HepG2 (cell line): Measurements from ENCODE around the gene POLE3. TPM values are rescaled to one million over a fixed set of nuclear protein-coding genes. Genes with fewer than 3 reads are reported as not detected.

Source experiments
- ARID2 ChIP-seq: sonication (generic); formaldehyde crosslinking; IDR thresholded peaks from 2 replicates; pipeline ENCODE4 v1.8.1; 2022; ENCODE audit warnings: mild to moderate bottlenecking, missing genetic modification reagents, borderline replicate concordance
- ATF7 ChIP-seq, 2 experiments: fragments of 450-650 bp in 1 of 2; sonication (generic) in 1 of 2; formaldehyde crosslinking in 1 of 2; IDR thresholded peaks; 2 replicates each; pipeline versions ENCODE4 v1.4.0 to v1.6.1; 2016 to 2020; ENCODE audit warnings: antibody characterized with exemption in 1 of 2, mild to moderate bottlenecking in 1 of 2, missing genetic modification reagents in 1 of 2
- BCL6 ChIP-seq: IDR thresholded peaks from 2 replicates; pipeline ENCODE4 v1.6.1; 2016; ENCODE audit warnings: missing genetic modification reagents, missing compliant biosample characterization
- HDAC1 ChIP-seq: sonication (generic); formaldehyde crosslinking; IDR thresholded peaks from 2 replicates; pipeline ENCODE4 v1.5.1; 2020; ENCODE audit warnings: mild to moderate bottlenecking, missing genetic modification reagents
- ISL2 ChIP-seq: sonication (generic); formaldehyde crosslinking; IDR thresholded peaks from 2 replicates; pipeline ENCODE4 v1.5.0; 2020; ENCODE audit warnings: missing genetic modification reagents
- MYNN ChIP-seq: sonication (generic); formaldehyde crosslinking; IDR thresholded peaks from 2 replicates; pipeline ENCODE4 v1.4.0; 2020; ENCODE audit warnings: mild to moderate bottlenecking, low read depth, missing genetic modification reagents
- SMARCE1 ChIP-seq: fragments of 450-650 bp; IDR thresholded peaks from 2 replicates; pipeline ENCODE4 v1.6.1; 2017; ENCODE audit warnings: borderline replicate concordance
- SSRP1 ChIP-seq: IDR thresholded peaks from 2 replicates; pipeline ENCODE4 v1.6.1; 2016; ENCODE audit warnings: control low read depth
- ZNF333 ChIP-seq: sonication (generic); formaldehyde crosslinking; IDR thresholded peaks from 2 replicates; pipeline ENCODE4 v1.4.0; 2020; ENCODE audit warnings: mild to moderate bottlenecking, missing genetic modification reagents, borderline replicate concordance
- ZNF460 ChIP-seq: sonication (generic); formaldehyde crosslinking; IDR thresholded peaks from 2 replicates; pipeline ENCODE4 v1.5.1; 2020; ENCODE audit warnings: missing genetic modification reagents, mild to moderate bottlenecking, borderline replicate concordance
- ZNF652 ChIP-seq: IDR thresholded peaks from 2 replicates; pipeline ENCODE4 v1.6.1; 2016; ENCODE audit warnings: low read depth, borderline replicate concordance
- ZNF7 ChIP-seq: IDR thresholded peaks from 2 replicates; pipeline ENCODE4 v1.6.1; 2016; ENCODE audit warnings: missing biosample characterization, missing genetic modification reagents
- ZNF772 ChIP-seq: sonication (generic); formaldehyde crosslinking; IDR thresholded peaks from 2 replicates; pipeline ENCODE4 v1.5.0; 2020; ENCODE audit warnings: mild to moderate bottlenecking, missing genetic modification reagents
- ZNF781 ChIP-seq: sonication (generic); formaldehyde crosslinking; IDR thresholded peaks from 2 replicates; pipeline ENCODE4 v1.5.1; 2020; ENCODE audit warnings: borderline replicate concordance, mild to moderate bottlenecking, missing genetic modification reagents; ENCODE audit errors: not compliant biosample characterization
- polyA plus RNA-seq, 8 experiments: library from polyadenylated mRNA; depleted of rRNA in 3 of 8; stranded (reverse) in 7 of 8; unstranded in 1 of 8; fragments of >200 nt; fragmentation: Illumina TruSeq in 4 of 8; extraction: Trizol in 4 of 8; gene quantifications; 2 replicates each; pipeline versions ENCODE4 v1.2.1 to v1.2.3, GENCODE V29; 2011 to 2016; ENCODE audit warnings: low read depth in 4 of 8, missing spikeins in 1 of 8, mixed read lengths in 1 of 8; ENCODE audit not compliant: insufficient read depth in 1 of 8
- total RNA-seq, 5 experiments: library from RNA; depleted of rRNA; stranded (reverse); fragments of >200 nt; fragmentation: Illumina TruSeq; extraction: Trizol; gene quantifications; 2 replicates each; pipeline ENCODE4 v1.2.3, GENCODE V29; 2016; ENCODE audit warnings: low read depth in 1 of 5
- TF ChIP-seq, protein P1 (sequence below): sonication (generic); formaldehyde crosslinking; IDR thresholded peaks from 2 replicates; pipeline ENCODE4 v1.4.0; 2020; ENCODE audit warnings: missing genetic modification reagents
- TF ChIP-seq, protein P2 (sequence below): IDR thresholded peaks from 2 replicates; pipeline ENCODE4 v1.6.1; 2016; ENCODE audit warnings: missing biosample characterization, missing genetic modification reagents, low read depth
- TF ChIP-seq, protein P3 (sequence below): sonication (generic); formaldehyde crosslinking; IDR thresholded peaks from 2 replicates; pipeline ENCODE4 v1.8.0; 2022; ENCODE audit warnings: mild to moderate bottlenecking, missing genetic modification reagents
- TF ChIP-seq, protein P4 (sequence below): sonication (generic); formaldehyde crosslinking; IDR thresholded peaks from 2 replicates; pipeline ENCODE4 v1.9.0; 2022; ENCODE audit warnings: missing genetic modification reagents, mild to moderate bottlenecking, borderline replicate concordance
- TF ChIP-seq, protein P5 (sequence below): sonication (generic); formaldehyde crosslinking; IDR thresholded peaks from 2 replicates; pipeline ENCODE4 v1.4.0; 2020; ENCODE audit warnings: missing genetic modification reagents

Gene POLE3
- total and polyA plus RNA-seq, 2 of the 13 experiments (the other 11 are each of a cell fraction or from before 2014, with no cell fraction given), result 36.0 to 77.2 TPM

DNA sequence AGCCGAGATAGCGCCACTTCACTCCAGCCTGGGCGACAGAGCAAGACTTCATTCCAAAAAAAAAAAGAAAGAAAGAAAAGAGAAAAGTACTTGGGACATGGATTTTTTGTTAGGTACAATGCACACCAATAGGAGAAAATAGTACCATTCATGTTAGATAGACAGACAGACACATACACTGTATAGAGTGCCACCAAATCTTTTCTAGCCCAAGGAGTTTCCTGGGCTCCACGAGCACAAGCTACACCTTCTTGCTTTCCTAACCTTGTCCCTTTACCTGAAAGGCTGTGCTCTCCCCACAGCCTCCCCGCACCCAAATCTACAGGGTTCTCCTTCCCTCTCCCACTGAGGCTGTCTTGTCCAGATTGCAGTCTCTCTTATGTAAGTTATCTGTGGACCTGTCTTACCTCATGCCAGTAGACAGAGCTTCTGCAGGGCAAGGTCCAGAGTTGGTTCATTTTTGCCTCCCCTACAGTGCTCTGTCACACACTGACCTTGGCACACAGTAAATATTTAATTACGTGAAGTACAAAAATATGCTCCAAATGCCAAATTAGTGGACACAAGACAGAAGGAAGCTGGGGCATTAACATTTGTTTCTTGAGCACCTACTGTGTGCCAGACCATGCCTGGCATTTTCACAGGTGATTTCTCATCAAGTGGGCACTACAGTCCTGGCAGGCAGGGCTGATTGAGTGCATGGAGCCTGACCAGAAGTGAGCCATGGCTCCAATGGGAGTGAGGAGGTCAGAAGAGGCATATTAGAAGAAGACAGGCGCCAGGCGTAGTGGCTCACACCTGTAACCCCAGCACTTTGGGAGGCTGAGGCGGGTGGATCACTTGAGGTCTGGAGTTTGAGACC, 15.2 kb downstream of the POLE3 start (continued):
- TF ChIP-seq ZNF7 (CRISPR knock-in tag) (peak; percentile 40; the same call in 1 of the 2 replicates), ISL2 (CRISPR knock-in tag) (peak; percentile 78), SSRP1 (CRISPR knock-in tag) (0 out of 2 replicates have a peak, but pooled peaks have one; percentile 53), ZNF781 (CRISPR knock-in tag) (peak; percentile 24), ZNF333 (0 out of 2 replicates have a peak, but pooled peaks have one; percentile 39), MYNN (CRISPR knock-in tag) (no peak), ZNF772 (peak; percentile 38; the same call in 1 of the 2 replicates), SMARCE1 (no peak), ZNF460 (CRISPR knock-in tag) (peak; percentile 79; the same call in 1 of the 2 replicates), ZNF652 (no peak), ATF7 (IDR thresholded peaks at IDR 0.05) (0 out of 2 replicates have a peak, but pooled peaks have one; percentile 45), ATF7 (CRISPR knock-in tag; IDR thresholded peaks at IDR 0.05) (peak; percentile 39; the same call in 1 of the 2 replicates), BCL6 (CRISPR knock-in tag) (peak; percentile 80), ARID2 (CRISPR knock-in tag) (peak; percentile 52; the same call in 1 of the 2 replicates), HDAC1 (peak; percentile 83)
- TF ChIP-seq, protein P1, sequence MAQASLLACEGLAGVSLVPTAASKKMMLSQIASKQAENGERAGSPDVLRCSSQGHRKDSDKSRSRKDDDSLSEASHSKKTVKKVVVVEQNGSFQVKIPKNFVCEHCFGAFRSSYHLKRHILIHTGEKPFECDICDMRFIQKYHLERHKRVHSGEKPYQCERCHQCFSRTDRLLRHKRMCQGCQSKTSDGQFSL, result no peak
- TF ChIP-seq, protein P2, sequence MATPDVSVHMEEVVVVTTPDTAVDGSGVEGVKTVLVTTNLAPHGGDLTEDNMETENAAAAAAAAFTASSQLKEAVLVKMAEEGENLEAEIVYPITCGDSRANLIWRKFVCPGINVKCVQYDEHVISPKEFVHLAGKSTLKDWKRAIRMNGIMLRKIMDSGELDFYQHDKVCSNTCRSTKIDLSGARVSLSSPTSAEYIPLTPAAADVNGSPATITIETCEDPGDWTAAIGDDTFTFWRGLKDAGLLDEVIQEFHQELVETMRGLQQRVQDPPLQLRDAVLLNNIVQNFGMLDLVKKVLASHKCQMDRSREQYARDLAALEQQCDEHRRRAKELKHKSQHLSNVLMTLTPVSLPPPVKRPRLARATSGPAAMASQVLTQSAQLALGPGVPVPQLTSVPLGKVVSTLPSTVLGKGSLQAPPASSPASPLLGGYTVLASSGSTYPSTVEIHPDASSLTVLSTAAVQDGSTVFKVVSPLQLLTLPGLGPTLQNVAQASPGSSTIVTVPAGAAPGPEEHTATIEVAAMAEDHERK (CRISPR knock-in tag), result 0 out of 2 replicates have a peak, but pooled peaks have one; percentile 22
- TF ChIP-seq, protein P3, sequence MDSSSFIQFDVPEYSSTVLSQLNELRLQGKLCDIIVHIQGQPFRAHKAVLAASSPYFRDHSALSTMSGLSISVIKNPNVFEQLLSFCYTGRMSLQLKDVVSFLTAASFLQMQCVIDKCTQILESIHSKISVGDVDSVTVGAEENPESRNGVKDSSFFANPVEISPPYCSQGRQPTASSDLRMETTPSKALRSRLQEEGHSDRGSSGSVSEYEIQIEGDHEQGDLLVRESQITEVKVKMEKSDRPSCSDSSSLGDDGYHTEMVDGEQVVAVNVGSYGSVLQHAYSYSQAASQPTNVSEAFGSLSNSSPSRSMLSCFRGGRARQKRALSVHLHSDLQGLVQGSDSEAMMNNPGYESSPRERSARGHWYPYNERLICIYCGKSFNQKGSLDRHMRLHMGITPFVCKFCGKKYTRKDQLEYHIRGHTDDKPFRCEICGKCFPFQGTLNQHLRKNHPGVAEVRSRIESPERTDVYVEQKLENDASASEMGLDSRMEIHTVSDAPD, result peak; percentile 63; the same call in 1 of the 2 replicates
- TF ChIP-seq, protein P4, sequence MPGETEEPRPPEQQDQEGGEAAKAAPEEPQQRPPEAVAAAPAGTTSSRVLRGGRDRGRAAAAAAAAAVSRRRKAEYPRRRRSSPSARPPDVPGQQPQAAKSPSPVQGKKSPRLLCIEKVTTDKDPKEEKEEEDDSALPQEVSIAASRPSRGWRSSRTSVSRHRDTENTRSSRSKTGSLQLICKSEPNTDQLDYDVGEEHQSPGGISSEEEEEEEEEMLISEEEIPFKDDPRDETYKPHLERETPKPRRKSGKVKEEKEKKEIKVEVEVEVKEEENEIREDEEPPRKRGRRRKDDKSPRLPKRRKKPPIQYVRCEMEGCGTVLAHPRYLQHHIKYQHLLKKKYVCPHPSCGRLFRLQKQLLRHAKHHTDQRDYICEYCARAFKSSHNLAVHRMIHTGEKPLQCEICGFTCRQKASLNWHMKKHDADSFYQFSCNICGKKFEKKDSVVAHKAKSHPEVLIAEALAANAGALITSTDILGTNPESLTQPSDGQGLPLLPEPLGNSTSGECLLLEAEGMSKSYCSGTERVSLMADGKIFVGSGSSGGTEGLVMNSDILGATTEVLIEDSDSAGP (CRISPR knock-in tag), result peak; percentile 60; the same call in 1 of the 2 replicates
- TF ChIP-seq, protein P5, sequence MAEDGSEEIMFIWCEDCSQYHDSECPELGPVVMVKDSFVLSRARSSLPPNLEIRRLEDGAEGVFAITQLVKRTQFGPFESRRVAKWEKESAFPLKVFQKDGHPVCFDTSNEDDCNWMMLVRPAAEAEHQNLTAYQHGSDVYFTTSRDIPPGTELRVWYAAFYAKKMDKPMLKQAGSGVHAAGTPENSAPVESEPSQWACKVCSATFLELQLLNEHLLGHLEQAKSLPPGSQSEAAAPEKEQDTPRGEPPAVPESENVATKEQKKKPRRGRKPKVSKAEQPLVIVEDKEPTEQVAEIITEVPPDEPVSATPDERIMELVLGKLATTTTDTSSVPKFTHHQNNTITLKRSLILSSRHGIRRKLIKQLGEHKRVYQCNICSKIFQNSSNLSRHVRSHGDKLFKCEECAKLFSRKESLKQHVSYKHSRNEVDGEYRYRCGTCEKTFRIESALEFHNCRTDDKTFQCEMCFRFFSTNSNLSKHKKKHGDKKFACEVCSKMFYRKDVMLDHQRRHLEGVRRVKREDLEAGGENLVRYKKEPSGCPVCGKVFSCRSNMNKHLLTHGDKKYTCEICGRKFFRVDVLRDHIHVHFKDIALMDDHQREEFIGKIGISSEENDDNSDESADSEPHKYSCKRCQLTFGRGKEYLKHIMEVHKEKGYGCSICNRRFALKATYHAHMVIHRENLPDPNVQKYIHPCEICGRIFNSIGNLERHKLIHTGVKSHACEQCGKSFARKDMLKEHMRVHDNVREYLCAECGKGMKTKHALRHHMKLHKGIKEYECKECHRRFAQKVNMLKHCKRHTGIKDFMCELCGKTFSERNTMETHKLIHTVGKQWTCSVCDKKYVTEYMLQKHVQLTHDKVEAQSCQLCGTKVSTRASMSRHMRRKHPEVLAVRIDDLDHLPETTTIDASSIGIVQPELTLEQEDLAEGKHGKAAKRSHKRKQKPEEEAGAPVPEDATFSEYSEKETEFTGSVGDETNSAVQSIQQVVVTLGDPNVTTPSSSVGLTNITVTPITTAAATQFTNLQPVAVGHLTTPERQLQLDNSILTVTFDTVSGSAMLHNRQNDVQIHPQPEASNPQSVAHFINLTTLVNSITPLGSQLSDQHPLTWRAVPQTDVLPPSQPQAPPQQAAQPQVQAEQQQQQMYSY, result no peak
